ENCODE data around the gene AMT.

AMT gene

GRCh38 chr3:49422379-49423248, at the start of gene AMT:
Gene AMT, minus strand, starts transcription at chr3:49422473. Its CDS starts 23 bp downstream, at chr3:49422450.
- DNase-seq = no peak

GRCh38 chr3:49470714-49471420, 48.6 kb upstream of the AMT start:
- no peak for DNase-seq

- DNase-seq = peak; percentile 96
Observed at GRCh38 chr3:49469936-49470713, 47.9 kb upstream of the AMT start, which contains the start of gene DAG1. Gene DAG1, plus strand, starts transcription at chr3:49470267. Its CDS starts 40,268 bp downstream, at chr3:49510535.

GRCh38 chr3:49469037-49469935, 47.0 kb upstream of the AMT start:
- no peak for DNase-seq

DNA sequence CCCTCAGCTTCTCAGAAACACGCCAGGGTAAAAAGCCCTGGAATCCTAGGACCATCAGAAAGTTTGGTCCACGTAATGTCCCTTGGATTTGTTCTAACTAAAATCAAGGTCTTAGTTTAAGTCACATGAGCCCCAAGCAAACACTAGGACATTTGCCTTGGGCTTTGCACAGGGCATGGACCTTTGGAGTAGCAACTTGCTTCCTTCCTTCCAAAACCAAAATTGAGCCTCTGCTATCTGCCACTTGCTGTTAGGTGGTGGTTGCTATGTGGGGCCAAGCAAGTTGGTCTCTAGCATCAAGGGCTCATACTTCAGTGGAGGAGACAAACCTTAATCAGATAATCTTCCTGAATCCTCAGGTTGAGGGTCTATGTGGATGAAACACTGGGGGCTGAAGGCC, 43.8 kb upstream of the AMT start:
- no peak for DNase-seq

DNA sequence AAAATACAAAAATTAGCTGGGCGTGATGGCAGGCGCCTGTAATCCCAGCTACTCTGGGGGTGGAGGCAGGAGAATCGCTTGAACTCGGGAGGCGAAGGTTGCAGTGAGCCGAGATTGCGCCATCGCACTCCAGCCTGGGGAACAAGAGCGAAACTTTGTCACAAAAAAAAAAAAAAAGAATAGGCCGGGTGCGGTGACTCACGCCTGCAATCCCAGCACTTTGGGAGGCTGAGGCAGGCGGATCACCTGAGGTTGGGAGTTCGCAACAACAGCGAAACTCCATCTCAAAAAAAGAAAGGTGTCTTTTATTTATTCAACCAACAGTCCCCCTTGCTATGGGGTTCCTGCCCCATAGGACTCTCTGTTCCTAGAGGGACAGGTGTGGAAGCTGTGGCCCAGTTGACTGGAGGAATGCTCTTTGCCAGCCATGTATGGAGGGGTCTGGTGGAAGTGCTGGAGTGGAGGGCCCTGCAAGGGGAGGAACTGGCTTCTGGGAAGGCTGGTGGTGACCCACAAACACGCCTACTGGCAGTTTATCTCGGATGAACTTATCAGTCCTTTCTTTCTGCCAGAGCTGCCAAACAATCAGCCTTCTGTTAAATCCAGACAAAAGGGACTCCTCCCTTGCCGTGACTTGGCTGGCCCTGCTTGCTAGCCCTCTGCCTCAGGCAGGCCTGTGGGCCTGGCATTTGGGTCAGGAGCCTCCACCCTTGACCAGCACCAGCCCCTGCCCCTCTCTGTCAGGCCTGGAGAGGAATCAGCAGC, 43.2 kb upstream of the AMT start:
- no peak for DNase-seq

DNA sequence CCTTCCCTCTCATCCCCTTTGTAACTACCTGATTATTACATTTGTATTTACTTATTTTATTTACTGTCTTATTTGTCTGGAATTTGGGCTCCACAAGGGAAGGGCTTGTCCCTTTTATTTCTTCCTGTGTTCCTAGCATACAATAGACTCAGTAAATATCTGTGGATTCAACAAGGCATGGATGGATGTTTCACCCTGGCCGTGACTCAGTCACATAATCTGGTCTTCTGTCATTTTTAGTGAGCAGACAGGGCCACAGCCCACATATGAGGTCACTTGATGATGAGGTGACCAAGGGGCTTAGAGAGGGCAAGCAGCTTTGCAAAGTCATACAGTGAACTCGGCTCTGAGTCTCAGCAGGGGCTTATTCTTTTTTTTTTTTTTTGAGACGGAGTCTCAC, 39.9 kb upstream of the AMT start:
- DNase-seq = no peak

GRCh38 chr3:49461443-49462171, 39.3 kb upstream of the AMT start:
- no peak for DNase-seq

- DNase-seq = no peak
Observed at GRCh38 chr3:49460956-49461355, 38.7 kb upstream of the AMT start.

DNA sequence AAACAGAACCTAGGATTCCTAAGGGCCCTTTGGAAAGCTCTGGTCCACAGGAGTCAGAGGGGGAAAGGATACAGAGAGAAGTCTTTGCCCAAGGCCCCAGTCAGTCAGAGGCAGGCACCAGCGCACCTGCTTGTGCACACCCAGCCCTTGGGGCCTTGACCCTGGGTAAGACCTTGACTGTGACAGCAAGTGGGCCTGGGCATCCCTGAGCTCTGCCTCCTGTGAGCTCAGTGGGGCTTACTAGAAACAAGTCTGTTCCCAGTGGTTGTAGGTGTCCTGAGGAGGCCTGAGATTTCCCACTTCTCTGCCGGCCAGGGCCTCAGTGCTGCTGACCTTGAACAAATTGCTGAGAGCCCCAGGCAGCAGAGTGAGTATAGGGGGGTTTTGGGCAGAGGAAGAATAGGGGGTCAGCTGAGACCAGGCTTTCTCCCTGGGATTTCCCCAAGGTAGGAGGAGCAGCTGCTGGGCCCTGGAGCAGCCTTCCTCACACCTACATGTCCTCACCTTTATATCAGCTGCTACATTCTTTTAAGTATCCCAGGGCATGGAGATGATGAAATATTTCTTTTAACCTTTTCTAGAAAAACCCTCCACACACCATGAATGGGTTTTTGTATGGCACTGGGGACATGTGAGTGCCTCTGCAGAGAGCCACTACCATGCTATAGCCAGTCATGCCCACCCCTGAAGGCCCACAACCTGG, 38.1 kb upstream of the AMT start:
- no peak for DNase-seq

DNA sequence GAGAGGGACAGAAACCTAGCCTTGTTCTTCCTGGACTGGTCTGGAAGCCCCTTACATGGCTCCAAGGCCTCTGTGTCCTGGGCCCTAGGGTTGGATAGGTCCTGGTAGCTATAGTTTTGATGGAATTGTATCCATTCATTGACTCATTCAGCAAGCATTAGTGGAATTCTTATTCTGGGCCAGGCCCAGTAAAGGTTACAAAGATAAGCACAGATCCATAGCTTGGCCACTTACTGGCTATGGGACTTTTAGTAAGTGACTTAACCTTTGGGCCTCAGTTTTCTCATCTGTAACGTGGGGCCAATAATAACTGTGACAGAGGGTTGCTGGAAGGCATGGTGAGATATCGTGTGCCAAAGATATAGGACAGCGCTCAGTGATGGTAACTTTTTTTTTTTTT, 34.2 kb upstream of the AMT start:
- DNase-seq = no peak

DNA sequence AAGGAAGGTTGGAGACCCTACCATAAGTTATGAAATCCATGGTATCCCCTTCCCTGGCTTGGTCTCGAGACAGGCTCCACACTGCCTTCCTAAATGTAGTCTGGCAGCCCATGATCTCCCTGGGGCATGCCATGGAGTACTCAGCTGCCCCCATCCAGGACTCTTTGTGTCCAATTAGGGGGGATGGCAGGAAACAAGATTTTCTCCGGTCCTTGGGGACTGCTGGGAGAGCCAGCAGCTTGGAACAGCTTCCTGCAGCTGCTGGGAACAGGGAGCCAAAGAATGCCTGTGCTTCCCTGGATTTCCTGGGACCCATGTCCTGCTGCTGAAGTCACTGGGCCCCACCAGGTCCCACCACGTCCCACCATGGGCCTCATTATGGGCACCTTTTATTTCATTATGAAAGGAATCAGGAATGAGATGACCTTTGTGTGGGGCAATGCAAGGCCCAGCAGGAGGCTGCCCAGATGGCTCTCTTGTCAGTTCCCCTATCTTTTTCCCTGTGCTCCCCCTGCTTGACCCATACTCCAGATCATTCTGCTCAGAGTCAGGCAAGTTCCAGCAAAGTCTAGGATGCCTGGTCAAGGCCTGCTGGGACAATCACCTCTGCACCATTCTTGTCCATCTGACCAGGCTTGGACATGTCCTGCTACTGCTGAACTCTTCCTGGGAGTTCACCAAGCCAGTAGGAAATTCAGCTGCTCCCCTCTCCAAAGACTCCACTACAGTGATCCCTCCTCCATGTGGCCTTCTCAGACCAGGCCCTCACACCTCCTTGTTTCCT, 32.8 kb upstream of the AMT start:
- DNase-seq = no peak

DNA sequence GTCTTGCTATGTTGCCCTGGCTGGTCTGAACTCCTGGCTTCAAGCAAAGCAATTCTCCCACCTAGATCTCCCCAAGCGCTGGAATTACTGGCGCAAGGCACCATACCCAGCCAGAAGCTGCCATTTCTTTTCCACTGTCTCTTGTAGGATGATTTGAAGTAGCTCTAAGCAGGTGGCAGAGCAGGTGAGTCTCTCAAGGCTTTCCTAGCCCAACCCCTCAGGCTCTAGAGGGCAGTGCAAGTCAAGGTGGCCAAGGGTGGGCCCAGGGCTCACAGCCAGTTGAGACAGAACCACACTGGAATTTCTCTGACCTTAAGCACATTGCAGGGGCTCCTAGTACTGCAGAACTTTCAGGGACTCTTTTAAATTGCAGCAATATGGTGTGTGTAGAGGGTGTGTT, 32.2 kb upstream of the AMT start:
- DNase-seq = no peak

DNA sequence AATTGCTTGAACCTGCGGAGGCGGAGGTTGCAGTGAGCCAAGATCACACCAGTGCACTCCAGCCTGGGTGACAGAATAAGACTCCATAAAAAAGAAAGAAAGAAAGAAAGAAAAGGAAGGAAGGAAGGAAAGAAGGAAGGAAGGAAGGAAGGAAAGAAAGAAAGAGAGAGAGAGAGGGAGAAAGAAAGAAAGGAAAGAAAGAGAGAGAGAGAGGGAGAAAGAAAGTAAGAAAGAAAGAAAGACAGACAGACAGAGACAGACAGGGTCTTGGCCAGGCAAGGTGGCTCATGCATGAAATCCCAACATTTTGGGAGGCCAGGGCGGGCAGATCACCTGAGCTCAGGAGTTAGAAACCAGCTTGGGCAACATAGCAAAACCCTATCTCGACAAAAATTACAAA, 31.3 kb upstream of the AMT start:
- DNase-seq = no peak

DNA sequence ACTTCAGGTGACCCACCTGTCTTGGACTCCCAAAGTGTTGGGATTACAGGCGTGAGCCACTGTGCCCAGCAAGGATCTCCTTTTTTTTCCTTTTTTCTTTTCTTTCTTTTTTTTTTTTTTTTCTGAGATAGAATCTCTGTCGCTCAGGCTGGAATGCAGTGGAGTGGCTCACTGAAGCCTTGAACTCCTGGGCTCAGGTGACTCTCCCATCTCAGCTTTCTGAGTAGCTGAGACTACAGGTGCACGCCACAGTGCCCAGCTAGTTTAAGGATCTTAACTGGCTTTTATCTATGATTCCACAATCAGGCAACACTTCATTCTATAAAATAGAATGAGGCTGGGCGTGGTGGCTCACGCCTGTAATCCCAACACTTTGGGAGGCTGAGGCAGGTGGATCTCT, 23.1 kb upstream of the AMT start:
- no peak for DNase-seq

- no peak for DNase-seq
Observed at GRCh38 chr3:49434731-49435130, 12.5 kb upstream of the AMT start.

- DNase-seq = no peak
Observed at GRCh38 chr3:49428752-49429080, 6.4 kb upstream of the AMT start.

GRCh38 chr3:49427586-49427985, 5.3 kb upstream of the AMT start:
- DNase-seq = no peak

DNA sequence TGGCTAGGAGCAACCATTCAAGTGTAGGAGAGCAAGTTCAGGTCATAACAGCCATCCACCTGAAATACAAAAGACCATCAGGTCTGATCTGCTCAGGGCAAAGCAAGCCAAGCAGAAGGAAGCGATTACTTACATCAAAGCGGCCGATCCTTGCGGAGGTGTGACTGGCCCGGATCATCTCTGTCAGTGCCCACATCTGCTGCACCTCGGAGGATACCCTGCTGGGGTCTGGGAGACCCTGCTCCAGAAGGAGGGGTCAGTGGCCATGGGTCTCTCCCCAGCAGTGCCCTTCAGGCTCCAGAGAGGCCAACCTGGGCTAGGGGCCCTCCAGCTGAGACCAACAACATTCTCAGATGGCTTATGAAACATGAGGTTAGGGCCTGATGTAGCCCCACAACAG, 2.5 kb upstream of the AMT start:
- no peak for DNase-seq

Measured in stimulated activated CD4-positive, alpha-beta T cell treated with anti-CD3 and anti-CD28 coated beads, Interleukin-12 subunit alpha, Interleukin-12 subunit beta, amount 100 ng/mL, for 4 hours (primary cell).